Kasumi-1 (cell line): ENCODE data around the gene ANKRD1.
"Not testable (repeated sequence)": the region's sequence is repeated elsewhere in the genome, so short reads cannot be mapped to it uniquely, and the experiment has no call there.

ENCODE experiments used
- DNase-seq, 2 experiments: peaks; one replicate each; lab custom pipeline; 2025; lab: John Stamatoyannopoulos, UW

ANKRD1 gene

DNA sequence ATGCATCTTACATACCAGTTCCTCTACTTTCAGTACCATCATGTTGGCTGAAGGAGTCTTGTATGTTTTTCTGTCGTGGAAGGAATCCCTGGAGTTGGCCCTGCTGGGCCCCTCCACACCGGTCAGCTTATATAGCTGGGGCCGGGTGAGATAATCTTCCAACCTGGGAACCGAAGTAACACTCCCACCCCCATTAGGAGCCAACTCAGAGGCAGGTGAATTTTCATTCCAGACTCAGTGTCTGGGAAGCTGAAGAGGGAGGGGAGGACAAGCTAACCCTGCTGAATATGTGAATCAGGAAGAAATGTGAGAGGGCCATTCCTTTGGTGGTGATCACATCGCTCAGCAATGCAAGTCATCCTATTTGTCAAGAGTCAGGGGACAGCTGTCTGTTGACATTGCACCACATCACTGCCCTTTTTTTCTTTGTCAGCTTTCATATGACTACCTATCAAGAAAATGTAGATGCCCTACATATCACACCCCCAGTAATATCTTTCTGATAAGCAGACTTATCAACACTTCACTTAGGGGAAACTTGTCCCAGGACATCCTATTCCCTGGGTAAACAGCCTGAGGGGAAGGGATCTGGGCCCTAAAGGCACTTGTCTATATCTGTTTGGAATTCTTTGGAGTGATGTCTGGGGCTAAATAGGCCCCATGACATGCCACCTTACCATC is at the start of gene ANKRD1:
ANKRD1 (minus strand) TSS at position 102 of the 681 bp plus-strand sequence; CDS start at position 42, 60 bp downstream.
- DNase-seq = no peak

DNA sequence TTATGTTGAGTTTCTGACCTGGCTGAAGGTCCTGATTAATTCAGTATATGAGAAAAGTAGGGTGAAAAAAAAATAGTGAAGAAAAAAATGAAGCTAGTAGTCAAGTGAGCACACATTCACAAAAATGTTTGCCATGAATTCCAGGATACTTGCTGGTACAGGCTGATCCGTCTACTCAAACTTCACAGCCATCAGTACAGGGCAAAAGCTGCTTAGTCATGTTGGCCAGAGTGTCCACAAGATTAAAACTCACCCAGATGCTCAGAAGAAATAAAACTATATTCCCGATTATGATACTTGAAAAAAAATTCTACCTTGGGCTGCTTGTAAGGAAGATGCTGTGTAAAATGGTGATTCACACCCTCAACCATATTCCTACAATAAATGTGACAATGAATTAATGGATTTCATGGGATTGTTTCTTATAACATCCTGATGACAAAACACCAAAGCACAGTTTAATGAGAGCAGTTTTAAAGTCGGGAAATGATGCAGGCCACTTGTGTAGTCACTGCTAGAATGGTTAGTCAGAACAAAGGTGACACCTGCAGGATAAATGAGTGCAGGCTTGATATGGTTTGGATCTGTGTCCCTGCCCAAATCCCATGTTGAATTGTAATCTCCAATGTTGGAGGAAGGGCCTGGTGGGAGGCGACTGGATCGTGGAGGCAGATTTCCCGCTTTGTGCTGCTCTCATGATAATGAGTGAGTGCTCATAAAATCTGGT is 49.2 kb upstream of the ANKRD1 start:
- no peak for DNase-seq

GRCh38 chr10:90969121-90969534 is 48.2 kb upstream of the ANKRD1 start:
- no peak for DNase-seq

GRCh38 chr10:90968328-90969081 is 47.6 kb upstream of the ANKRD1 start:
- no peak for DNase-seq

DNA sequence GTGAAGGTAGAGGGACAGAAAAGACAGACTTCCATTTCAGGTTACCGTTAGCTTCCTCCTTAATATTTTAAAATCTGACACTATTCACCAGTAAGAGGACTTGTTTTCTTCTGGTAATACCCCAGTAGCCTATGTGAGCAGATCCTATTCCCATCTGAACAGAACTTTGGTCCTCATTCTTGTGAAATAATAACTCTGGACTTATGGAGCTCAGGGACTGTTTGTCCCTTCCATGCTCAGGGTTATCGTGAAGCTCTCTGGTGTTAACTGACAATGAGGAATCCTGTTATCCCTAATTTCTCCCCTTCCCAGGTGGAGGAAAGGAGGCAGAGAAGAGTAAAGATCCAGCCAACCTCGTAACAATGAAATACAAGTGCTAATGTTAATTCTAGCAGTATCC is 47.0 kb upstream of the ANKRD1 start:
- DNase-seq = no peak

DNA sequence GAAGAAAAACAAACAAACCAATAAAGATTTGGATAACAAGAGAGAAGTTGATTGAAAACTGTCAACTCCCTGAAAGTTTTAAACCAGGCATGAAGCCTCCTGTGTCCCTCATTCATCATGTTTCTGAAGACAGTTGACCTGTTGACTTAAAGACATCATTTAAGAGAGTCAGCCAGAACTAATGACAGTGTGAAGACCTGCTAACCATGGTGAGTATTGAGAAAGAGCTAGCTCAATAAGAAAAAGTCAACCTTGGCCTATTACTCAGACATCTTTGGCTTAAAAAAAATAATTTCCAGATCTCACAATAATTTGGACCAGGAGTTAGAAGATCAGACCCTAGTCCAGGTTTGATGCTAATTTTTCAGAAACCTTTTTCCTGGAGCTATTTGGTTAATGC is 45.3 kb upstream of the ANKRD1 start:
- DNase-seq = no peak

- DNase-seq = no peak
These were observed 44.8 kb upstream of the ANKRD1 start for GRCh38 chr10:90965720-90966119.

DNA sequence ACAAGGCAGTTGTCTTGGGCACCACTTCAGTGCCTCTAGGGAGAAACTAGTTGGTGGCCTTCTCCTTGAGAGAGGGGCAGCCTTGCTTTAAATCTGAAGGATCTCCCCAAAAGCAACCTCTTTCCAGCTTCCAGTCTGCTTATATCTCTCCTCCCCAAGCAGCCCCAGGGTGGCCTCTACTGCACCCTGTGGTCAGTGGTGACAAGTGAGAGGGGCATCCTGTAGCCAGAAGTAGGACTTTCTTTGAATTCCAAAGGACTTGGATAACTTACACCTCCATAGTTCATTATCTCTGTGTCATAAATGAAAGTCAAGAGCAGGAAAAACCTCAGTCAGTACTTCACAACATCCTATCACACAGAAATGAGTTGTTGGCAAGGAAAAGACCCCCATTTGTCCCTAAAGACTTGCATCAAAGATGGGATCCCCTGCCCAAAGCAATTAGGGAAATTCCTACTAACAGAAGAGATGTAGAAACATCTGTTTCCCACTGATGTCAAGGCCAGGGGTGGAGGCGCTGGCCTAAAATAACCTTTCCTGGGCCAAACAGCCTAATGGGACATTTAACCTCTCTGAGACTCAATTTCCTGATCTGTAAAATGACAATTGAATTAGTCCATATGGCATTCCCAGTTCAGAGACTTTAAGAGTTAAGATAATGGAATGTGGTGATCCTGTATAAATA is 44.0 kb upstream of the ANKRD1 start:
- no peak for DNase-seq

DNA sequence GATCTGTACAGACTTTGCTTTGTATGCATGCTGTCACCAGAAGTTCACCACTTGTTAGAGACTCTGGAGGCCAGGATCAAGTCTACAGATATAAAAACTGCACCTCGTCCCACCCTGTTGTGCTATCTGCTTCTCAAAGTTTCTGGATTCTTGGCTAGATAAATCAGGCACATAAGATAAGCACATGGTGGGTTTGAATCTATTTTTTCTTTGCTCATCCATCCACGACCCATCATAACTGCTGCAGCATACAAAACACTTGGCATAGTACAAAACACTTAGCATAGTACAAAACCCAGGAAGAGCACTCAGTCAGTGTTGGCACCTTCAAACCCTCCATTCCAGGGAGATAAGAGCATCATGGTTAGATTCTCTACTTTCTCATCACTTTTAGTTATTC is 42.4 kb upstream of the ANKRD1 start:
- no peak for DNase-seq

DNA sequence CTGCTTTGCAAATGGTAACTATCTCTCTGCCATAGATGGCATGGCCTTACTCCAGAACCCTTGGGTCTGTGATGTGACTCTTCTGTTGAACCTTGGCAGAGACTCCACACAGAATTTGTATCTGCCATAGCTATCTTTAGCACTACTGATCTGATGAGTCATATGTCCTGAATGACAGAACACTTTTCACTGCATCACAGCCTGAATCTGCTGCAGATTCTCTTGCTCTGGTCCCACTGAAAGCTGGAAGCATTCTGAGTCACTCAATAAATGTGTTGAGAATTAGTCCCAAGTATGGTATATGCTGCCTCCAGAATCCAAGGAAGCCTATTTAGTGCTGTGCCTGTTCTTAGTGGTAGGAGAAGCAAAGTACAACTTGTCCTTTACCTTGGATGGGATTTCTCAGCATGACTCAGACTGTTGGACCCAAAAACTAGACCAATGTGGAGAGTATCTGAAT is 39.5 kb upstream of the ANKRD1 start:
- DNase-seq = peak in 1 of 2 experiments; percentile 11

DNA sequence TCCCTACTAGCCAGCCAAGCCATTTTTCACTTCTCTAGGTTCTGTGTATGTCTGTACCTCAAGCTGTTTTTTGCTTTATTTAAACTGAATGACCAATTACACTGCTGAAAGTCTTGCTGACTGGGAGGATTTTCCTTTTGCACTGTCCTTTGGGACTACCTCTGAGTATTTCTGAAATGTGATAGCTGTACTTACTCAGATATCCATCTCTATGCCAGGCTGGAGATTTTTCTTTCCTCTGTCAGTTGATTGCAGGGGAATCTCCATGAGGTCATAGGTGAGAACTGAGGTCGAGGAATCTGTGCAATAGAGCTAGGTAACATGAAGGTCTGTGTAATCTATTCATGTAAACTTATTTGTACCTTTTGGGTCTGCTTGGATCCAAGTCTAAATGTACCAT is 38.9 kb upstream of the ANKRD1 start:
- DNase-seq = no peak

DNA sequence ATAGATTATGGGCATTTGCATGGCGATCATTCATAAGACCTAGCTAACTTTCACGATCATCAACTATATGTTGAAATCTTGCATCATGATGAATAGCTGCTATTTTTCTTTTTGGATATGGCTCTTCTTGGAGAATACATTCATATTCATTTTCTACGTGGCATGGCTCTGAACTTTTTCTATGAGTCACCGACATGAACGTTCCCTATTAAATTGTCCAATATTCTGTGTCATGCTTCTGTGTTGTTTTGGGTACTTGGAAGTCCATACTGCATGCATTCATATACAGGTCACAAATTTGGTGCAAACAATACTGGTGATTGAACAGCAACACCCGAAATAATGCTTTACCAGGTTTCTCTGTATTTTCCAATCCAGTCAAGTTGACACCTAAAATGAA is 37.9 kb upstream of the ANKRD1 start:
- no peak for DNase-seq

DNA sequence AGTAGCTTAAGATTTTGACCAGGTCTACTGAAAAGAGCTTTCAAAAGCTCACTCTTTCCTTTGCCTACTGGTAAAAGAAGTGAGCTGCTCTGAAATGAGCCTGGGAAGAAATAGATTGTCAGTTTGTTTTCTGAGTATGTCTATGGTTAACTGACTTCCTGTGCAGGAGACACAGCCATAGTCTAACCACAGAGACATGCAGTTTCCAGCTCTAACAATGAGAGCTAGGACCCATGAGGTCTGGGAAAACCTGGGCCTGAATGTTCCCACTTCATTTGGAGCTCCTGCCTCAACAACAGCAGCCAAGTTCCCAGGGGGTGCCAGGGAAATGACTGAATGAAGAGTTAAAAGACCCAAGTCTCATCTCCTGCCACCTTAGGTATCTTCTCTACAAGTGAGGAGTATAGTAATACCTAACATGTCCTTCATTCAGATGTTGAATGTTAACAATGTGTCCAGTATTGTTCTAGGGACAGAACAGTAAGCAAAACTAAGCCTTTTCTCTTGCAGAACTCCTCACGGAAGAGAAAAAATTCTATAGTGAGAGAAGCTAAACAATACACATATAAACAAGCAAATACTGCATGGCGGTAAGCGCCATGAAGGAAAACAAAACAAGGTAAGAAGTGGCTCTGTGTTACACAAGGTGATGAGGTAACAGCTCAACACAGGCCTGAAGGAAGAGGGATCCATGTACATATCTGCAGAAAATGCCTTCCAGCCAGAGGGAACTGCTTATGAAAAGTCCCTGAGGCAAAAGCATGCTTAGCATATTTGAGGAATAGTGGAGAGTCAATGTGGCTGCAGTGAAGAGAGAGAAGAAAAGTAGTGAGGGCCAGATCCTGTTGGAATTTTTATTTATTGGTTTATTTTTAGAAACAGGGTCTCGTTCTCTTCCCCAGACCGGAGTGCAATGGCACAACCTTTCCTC is 26.4 kb upstream of the ANKRD1 start:
- DNase-seq = peak; percentile 89

DNA sequence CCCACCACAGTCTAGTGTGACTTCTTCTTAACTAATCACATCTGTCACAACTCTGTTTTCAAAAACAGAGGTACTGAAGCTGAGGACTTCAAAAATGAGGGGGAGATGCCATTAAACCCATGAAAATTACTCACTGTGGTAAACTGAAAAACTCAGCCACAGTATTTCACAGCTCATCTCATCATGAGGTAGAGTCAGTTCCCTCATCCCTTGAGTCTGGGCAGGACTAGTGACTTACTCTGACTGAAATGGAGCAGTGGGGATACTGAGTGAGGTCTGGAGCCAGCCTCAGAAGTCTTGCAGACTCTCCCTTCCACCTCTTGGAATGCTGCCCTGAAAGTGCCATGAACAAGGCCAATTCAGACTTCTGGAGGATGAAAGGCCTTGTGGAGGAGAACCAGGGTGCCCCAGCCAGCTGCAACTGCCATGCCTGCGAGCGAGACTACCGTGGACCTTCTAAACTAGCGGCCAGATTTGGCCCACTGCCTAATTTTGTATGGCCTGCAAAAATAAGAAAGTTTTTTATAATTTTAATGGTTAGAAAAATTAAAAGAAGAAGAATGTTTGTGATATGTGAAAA is 24.7 kb upstream of the ANKRD1 start:
- DNase-seq = no peak

DNA sequence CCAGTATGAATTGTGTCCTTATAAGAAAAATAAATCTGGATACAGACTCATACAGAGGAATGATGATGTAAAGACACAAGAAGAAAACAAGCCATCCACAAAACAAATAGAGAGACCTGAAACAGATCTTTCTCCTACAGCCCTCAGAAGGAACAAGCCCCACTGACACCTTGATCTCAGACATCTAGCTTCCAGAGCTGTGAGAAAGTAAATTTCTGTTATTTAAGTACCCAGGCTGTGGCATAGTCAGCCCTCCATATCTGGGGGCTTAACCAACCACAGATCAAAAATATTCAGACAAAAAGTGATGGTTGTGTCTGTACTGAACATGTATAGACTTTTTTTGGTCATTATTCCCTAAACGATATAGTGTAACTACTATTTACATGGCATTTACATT is 23.9 kb upstream of the ANKRD1 start:
- DNase-seq = no peak

- DNase-seq = not testable (repeated sequence)
These were observed 22.1 kb upstream of the ANKRD1 start for GRCh38 chr10:90942980-90943379.

DNA sequence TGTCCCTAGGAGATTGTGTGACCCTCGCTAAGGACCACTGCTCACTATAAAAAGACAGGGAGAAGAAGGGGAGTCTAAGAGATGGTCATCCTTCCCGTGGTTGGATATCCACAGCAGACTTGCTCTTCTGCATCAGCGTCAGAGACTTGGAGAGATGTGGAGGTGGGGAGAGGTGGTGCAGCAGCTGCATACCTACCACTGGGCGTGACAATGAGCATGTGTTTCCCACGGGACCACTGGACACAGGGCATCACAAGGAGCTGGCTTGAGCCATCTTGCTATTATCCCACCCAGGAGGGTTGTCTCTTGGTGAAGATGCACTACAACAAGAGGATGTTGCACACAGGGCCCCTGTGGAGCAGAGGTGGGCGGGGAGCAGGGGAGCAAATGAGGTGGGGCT is 18.8 kb upstream of the ANKRD1 start:
- no peak for DNase-seq

DNA sequence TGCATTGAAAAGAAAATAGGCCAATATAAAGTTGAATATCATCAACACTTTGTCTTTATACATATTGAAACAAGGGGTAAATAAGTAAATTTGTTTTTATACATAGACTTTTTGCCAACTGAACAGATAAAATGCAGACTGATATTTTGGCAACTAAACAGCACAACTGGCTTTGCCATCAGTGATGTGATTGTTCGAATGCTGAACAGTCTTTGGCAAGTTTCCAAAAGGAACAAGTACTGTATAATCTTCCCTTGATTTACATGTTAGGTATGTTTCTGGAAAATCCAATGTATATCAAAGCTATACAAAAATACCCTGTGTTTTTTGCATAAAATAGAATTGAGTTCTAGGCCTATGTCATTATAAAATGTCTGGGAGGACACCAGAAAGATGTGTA is 18.2 kb upstream of the ANKRD1 start:
- no peak for DNase-seq

DNA sequence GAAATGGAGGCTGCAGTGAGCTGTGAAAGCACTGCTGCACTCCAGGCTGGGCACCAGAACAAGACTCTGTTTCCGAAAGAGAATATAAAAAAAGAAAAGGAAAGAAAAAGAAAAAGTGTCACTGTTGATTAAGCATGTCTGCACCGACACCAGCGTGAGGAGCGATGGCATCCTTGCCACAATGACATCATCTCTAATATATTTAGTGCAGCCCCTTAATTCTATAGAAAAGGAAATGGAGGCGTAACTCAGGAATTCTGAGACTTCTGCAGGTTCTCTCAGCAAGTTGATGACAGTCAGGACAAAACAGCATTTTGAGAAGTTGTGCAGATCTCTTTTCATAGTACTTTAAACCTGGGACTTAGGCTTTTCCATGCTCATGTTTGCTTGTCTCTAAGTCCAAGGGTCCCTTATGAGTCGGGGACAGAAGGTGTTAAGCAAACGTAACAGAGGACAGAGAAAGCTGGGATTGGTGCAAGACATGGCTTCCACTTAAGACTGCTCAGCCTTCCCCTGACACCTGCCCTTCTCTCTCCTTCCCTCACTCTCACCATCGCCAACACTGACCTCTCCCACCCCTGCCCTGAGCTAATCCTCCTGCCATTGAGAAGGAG is 16.9 kb upstream of the ANKRD1 start:
- no peak for DNase-seq

GRCh38 chr10:90936276-90936659 is 15.4 kb upstream of the ANKRD1 start:
- no peak for DNase-seq
